ENCODE measurements around the gene POFUT2. TPM values are rescaled to one million over a fixed set of nuclear protein-coding genes. Genes with fewer than 3 reads are reported as not detected.

Gene POFUT2
- total RNA-seq, 4 donors from 2014 or later = 6.2 to 49.7 (median 24.6) TPM

GRCh38 chr21:45335151-45335760, 47.6 kb upstream of the POFUT2 start:
- no peak overlapping the region for H3K4me3 ChIP-seq
- no peak overlapping the region for H3K27ac ChIP-seq
- intact Hi-C loops (cut with DNase I; ENCODE audit: low total_unique reads) = no loop called here
- TF ChIP-seq POLR2A (IDR thresholded peaks at IDR 0.05) (no peak), CTCF (IDR thresholded peaks at IDR 0.05) (no peak)
- no peak for DNase-seq
- no peaks in the 10 kb centered on the region for H3K27me3 ChIP-seq
- peaks cover 2 to 4% of the 10 kb centered on the region in 2 donors for H3K4me1 ChIP-seq
- H3K36me3 ChIP-seq = no peaks in the 10 kb centered on the region
- H3K9me3 ChIP-seq = no peaks in the 10 kb centered on the region

GRCh38 chr21:45334591-45335081, 46.9 kb upstream of the POFUT2 start:
- no peak for TF ChIP-seq POLR2A (IDR thresholded peaks at IDR 0.05)
- TF ChIP-seq CTCF (IDR thresholded peaks at IDR 0.05) = no peak
- no peak overlapping the region for H3K4me3 ChIP-seq
- H3K4me1 ChIP-seq = peaks cover 8% of the 10 kb centered on the region in 2 donors
- intact Hi-C loops (cut with DNase I; ENCODE audit: low total_unique reads) = no loop called here
- H3K27me3 ChIP-seq = no peaks in the 10 kb centered on the region
- H3K27ac ChIP-seq = no peak overlapping the region
- H3K9me3 ChIP-seq = no peaks in the 10 kb centered on the region
- H3K36me3 ChIP-seq = no peaks in the 10 kb centered on the region
- DNase-seq = no peak

GRCh38 chr21:45334134-45334533, 46.4 kb upstream of the POFUT2 start:
- H3K4me3 ChIP-seq = no peak overlapping the region
- H3K27ac ChIP-seq = no peak overlapping the region
- H3K27me3 ChIP-seq = no peaks in the 10 kb centered on the region
- no peaks in the 10 kb centered on the region for H3K9me3 ChIP-seq
- peaks cover 13% of the 10 kb centered on the region in 2 donors for H3K4me1 ChIP-seq
- DNase-seq = no peak
- intact Hi-C loops (cut with DNase I; ENCODE audit: low total_unique reads) = no loop called here
- H3K36me3 ChIP-seq = no peaks in the 10 kb centered on the region
- no peak for TF ChIP-seq CTCF (IDR thresholded peaks at IDR 0.05)

GRCh38 chr21:45333583-45334121, 46.0 kb upstream of the POFUT2 start:
- intact Hi-C loops (cut with DNase I; ENCODE audit: low total_unique reads) = no loop called here
- H3K27ac ChIP-seq = no peak overlapping the region
- TF ChIP-seq CTCF (IDR thresholded peaks at IDR 0.05) (no peak), POLR2A (IDR thresholded peaks at IDR 0.05) (no peak)
- no peak for DNase-seq
- no peaks in the 10 kb centered on the region for H3K9me3 ChIP-seq
- no peaks in the 10 kb centered on the region for H3K27me3 ChIP-seq
- peaks cover 14 to 17% of the 10 kb centered on the region in 2 donors for H3K4me1 ChIP-seq
- H3K36me3 ChIP-seq = no peaks in the 10 kb centered on the region
- no peak overlapping the region for H3K4me3 ChIP-seq

- no peaks in the 10 kb centered on the region for H3K9me3 ChIP-seq
- no peak for DNase-seq
- TF ChIP-seq CTCF (IDR thresholded peaks at IDR 0.05) (no peak), POLR2A (IDR thresholded peaks at IDR 0.05) (no peak)
- H3K27ac ChIP-seq = no peak overlapping the region
- no peaks in the 10 kb centered on the region for H3K27me3 ChIP-seq
- peaks cover 14 to 17% of the 10 kb centered on the region in 2 donors for H3K4me1 ChIP-seq
- H3K36me3 ChIP-seq = no peaks in the 10 kb centered on the region
- H3K4me3 ChIP-seq = no peak overlapping the region
- intact Hi-C loops (cut with DNase I; ENCODE audit: low total_unique reads) = no loop called here
Observed at GRCh38 chr21:45332981-45333582, 45.4 kb upstream of the POFUT2 start.
